Endodermal cell (in vitro differentiated cells): ENCODE data around the gene CLSTN2. TPM values are rescaled to one million over a fixed set of nuclear protein-coding genes. Genes with fewer than 3 reads are reported as not detected.

Experiments
- DNase-seq: peaks from one replicate; pipeline ENCODE4 v3.0.0-alpha.2; 2017
- H3K27ac ChIP-seq: 2 replicates; pipeline ENCODE4 v1.5.1; 2013; ENCODE audit warnings: mild to moderate bottlenecking, low read depth, low read length, moderate library complexity
- H3K27me3 ChIP-seq: 2 replicates; pipeline ENCODE4 v1.6.1; 2013; ENCODE audit warnings: mild to moderate bottlenecking, low read length, moderate library complexity; ENCODE audit not compliant: insufficient read depth, control insufficient read depth, poor library complexity, severe bottlenecking
- H3K36me3 ChIP-seq: 2 replicates; pipeline ENCODE4 v1.7.0; 2013; ENCODE audit warnings: mild to moderate bottlenecking, low read length, moderate library complexity; ENCODE audit not compliant: control insufficient read depth, insufficient read depth
- H3K4me1 ChIP-seq: one replicate; pipeline ENCODE4 v1.7.0; 2013; ENCODE audit warnings: low read length; ENCODE audit not compliant: control insufficient read depth, insufficient read depth
- H3K4me3 ChIP-seq: 2 replicates; pipeline ENCODE4 v1.5.1; 2013; ENCODE audit warnings: mild to moderate bottlenecking, low read length, moderate library complexity
- H3K9ac ChIP-seq: 2 replicates; pipeline ENCODE4 v1.6.1; 2013; ENCODE audit warnings: mild to moderate bottlenecking, low read length, moderate library complexity; ENCODE audit not compliant: poor library complexity, severe bottlenecking; ENCODE audit errors: extremely low read depth
- H3K9me3 ChIP-seq: 2 replicates; pipeline ENCODE4 v1.6.1; 2013; ENCODE audit warnings: mild to moderate bottlenecking, low read length, moderate library complexity; ENCODE audit not compliant: control insufficient read depth
- H3K27ac Mint-ChIP-seq: 2 replicates; pipeline ENCODE4 v1.8.0; 2020; ENCODE audit warnings: mixed read lengths
- H3K27me3 Mint-ChIP-seq: 2 replicates; pipeline ENCODE4 v1.8.0; 2021; ENCODE audit warnings: mild to moderate bottlenecking, mixed read lengths; ENCODE audit not compliant: insufficient read depth
- H3K36me3 Mint-ChIP-seq: 2 replicates; pipeline ENCODE4 v1.8.0; 2020; ENCODE audit warnings: low read depth, mixed read lengths
- H3K4me1 Mint-ChIP-seq: 2 replicates; pipeline ENCODE4 v1.8.0; 2020; ENCODE audit warnings: mixed read lengths
- H3K4me3 Mint-ChIP-seq: 2 replicates; pipeline ENCODE4 v1.8.0; 2020; ENCODE audit warnings: mild to moderate bottlenecking, moderate library complexity, mixed read lengths
- H3K9me3 Mint-ChIP-seq: 2 replicates; pipeline ENCODE4 v1.8.0; 2020; ENCODE audit warnings: mild to moderate bottlenecking, mixed read lengths
- WGBS, 2 experiments: methylation state at CpG; one replicate each; pipeline versions ENCODE4 v1.1.5 to v1.1.7; 2013; ENCODE audit warnings: missing lambda C conversion rate in 2 of 2, mixed read lengths in 1 of 2; ENCODE audit not compliant: insufficient coverage in 1 of 2, insufficient read length in 1 of 2; 5-methylcytosine and 5-hydroxymethylcytosine counted together
- total RNA-seq, 2 donors: library from RNA; stranded (reverse); fragmentation: NEBNext Ultra II Directional in 1 of 2; extraction: Animal tissue kit (Norgen Biotek cat#: 25700) in 1 of 2; gene quantifications; 2 replicates in 1 of 2; 3 replicates in 1 of 2; pipeline ENCODE4 v1.2.1, GENCODE V29; 2021
- TF ChIP-seq, protein P1 (sequence below): fragments of 200-600 bp; sonication (generic); conservative IDR thresholded peaks from 2 replicates; pipeline ENCODE4 v1.5.0; 2021; ENCODE audit warnings: antibody characterized with exemption, mild to moderate bottlenecking

CLSTN2 gene
- total RNA-seq, 2 donors from 2014 or later, result 0.13 to 0.42 TPM

DNA sequence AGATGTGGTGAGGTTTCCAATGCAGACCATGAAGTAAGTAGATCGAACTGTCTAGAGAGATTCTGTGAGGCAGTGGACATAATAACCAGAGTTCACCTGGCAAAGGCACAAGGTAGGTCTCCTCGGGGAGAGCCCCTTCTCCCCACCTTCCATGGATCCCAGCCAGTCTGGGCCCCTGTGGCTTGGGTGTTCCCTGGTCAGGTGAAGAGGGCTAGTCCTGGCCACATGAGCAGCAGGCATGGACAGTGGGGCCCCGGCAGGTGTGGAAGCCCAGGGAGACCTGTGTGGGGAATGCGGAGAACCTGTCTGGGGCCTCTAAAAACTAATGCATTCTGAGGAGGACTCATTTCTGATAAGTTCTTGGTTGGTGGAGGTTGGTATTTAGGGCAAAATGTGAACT lies 501.4 kb downstream of the CLSTN2 start:
- peaks cover 5% of the 10 kb centered on the region for H3K4me1 ChIP-seq
- no peaks in the 10 kb centered on the region for H3K36me3 ChIP-seq
- Mint-ChIP-seq H3K27me3 (no peaks in the 10 kb centered on the region), H3K27ac (no peak overlapping the region), H3K36me3 (no peaks in the 10 kb centered on the region), H3K9me3 (no peaks in the 10 kb centered on the region), H3K4me1 (no peaks in the 10 kb centered on the region), H3K4me3 (no peak overlapping the region)
- H3K9me3 ChIP-seq, result no peaks in the 10 kb centered on the region
- 94 to 100% methylated on average over 1 to 4 of the region's 4 CpGs for WGBS, 2 experiments
- no peak for DNase-seq
- no peak overlapping the region for H3K9ac ChIP-seq
- TF ChIP-seq, protein P1, sequence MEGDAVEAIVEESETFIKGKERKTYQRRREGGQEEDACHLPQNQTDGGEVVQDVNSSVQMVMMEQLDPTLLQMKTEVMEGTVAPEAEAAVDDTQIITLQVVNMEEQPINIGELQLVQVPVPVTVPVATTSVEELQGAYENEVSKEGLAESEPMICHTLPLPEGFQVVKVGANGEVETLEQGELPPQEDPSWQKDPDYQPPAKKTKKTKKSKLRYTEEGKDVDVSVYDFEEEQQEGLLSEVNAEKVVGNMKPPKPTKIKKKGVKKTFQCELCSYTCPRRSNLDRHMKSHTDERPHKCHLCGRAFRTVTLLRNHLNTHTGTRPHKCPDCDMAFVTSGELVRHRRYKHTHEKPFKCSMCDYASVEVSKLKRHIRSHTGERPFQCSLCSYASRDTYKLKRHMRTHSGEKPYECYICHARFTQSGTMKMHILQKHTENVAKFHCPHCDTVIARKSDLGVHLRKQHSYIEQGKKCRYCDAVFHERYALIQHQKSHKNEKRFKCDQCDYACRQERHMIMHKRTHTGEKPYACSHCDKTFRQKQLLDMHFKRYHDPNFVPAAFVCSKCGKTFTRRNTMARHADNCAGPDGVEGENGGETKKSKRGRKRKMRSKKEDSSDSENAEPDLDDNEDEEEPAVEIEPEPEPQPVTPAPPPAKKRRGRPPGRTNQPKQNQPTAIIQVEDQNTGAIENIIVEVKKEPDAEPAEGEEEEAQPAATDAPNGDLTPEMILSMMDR, result no peak
- no peak overlapping the region for H3K27ac ChIP-seq
- no peak overlapping the region for H3K4me3 ChIP-seq
- H3K27me3 ChIP-seq, result no peaks in the 10 kb centered on the region

DNA sequence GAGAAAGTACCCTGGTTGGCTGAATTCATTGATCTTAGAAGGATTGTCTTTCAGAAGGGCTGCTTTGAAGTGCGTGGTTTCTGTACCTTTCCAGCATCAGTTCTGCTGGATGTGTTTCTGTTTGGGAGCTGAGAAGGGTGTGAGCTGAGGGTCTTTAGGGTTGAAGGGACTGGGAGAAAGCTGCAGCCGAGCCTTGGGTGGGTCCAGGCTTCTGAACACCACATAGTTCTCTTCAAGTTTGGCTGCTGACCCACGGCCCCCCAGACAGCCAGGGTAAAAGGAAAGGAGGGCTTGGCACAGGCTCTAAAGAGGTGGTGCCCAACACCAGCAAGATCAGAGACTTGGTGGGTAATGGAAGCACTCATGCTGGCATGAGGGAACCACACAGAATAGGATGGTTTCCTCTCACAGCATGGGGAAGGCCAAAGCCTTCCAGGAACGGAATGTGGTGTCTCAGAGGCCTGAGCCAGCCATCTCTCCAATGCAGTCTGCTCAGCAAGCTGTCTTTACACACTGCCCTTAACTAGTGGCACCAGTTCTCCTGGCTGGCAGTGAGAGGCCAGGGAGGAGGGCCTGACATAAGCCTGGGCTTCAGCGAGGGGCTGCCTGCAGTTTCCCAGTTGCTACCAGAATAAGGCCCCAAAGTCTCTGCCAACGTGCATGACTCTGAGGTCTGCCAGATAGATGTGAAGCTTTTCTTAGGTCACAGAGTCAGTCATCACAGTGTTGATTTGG lies 503.9 kb downstream of the CLSTN2 start:
- TF ChIP-seq, protein P1, result no peak
- Histone ChIP-seq H3K4me1 (peaks cover 2% of the 10 kb centered on the region), H3K9ac (no peak overlapping the region), H3K4me3 (no peak overlapping the region), H3K36me3 (no peaks in the 10 kb centered on the region), H3K27ac (no peak overlapping the region), H3K9me3 (no peaks in the 10 kb centered on the region), H3K27me3 (no peaks in the 10 kb centered on the region)
- Mint-ChIP-seq H3K27me3 (no peaks in the 10 kb centered on the region), H3K4me1 (peaks cover 5% of the 10 kb centered on the region), H3K36me3 (no peaks in the 10 kb centered on the region), H3K4me3 (no peak overlapping the region), H3K9me3 (no peaks in the 10 kb centered on the region), H3K27ac (no peak overlapping the region)
- WGBS, 2 experiments, result 54 to 72% methylated on average over 4 to 6 of the region's 6 CpGs
- DNase-seq, result no peak

DNA sequence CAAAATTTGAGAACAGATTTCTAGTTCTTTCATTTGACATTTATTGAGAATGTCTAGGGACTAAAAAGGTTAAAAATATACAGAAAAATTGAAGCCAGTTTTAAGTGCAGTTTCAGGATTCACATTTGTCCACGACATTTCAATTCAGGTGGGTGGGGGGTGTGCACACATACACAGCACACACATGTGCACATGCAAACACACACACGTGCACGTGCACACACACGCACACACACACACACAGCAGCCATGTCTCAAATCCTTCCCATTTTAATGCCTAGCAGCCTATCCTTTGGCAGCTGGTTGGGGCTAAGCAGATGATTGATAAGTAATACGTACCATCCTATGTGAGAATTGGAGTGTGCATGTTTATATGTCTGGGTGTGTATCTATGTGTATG lies 504.5 kb downstream of the CLSTN2 start:
- WGBS, 2 experiments, result 90% methylated on average over 5 of the region's 5 CpGs; no CpG with 5 or more reads in 1 of the 2 experiments
- no peak for DNase-seq
- H3K4me1 ChIP-seq, result peaks cover 2% of the 10 kb centered on the region
- peaks cover 5% of the 10 kb centered on the region for H3K4me1 Mint-ChIP-seq
- no peak overlapping the region for H3K9ac ChIP-seq
- no peaks in the 10 kb centered on the region for H3K36me3 ChIP-seq
- H3K27ac Mint-ChIP-seq, result no peak overlapping the region
- TF ChIP-seq, protein P1, result no peak
- H3K27ac ChIP-seq, result no peak overlapping the region
- H3K4me3 Mint-ChIP-seq, result no peak overlapping the region
- H3K9me3 Mint-ChIP-seq, result no peaks in the 10 kb centered on the region
- H3K4me3 ChIP-seq, result no peak overlapping the region
- H3K27me3 ChIP-seq, result no peaks in the 10 kb centered on the region
- H3K36me3 Mint-ChIP-seq, result no peaks in the 10 kb centered on the region
- no peaks in the 10 kb centered on the region for H3K9me3 ChIP-seq
- H3K27me3 Mint-ChIP-seq, result no peaks in the 10 kb centered on the region
